ENCODE data around the gene SMIM11.
"Not testable (repeated sequence)": the region's sequence is repeated elsewhere in the genome, so short reads cannot be mapped to it uniquely, and the experiment has no call there.

The SMIM11 gene

DNA sequence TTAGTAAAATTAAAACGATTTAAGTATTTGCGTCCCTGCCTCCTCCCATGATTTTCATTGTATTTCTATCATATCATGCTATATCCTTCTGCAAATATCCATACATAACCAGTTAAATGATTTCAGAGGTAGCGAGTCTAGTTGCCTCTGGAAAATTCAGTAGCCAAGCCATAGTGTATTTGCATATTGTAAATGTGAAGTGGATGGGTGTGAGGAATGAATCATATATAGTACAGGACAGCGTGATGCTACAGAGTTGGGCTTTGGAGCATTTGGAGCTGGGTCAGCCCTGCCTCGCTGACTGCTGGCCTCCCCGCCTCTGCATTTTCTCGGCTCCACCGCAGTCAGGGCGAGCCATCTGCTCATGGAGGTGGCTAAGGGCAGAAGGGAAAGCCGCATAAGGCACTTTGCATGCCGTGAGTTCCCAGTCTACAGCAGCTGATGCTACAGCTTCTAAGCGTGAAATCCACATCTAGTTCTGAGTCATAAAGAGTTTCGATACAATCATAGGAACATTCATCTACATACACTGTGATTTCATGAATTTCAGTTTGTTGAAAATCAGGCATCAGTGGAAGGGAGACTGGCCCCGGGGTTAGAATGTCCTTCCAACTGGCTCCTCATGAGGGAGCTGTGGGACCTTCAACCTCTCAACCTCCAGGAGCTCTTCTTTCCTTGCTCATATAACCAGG is 8.6 kb downstream of the SMIM11 start:
- DNase-seq (ENCODE audit: low read depth); H3K4me3 ChIP-seq (replicated peaks; ENCODE audit: low read depth, low read length): not testable (repeated sequence)

DNA sequence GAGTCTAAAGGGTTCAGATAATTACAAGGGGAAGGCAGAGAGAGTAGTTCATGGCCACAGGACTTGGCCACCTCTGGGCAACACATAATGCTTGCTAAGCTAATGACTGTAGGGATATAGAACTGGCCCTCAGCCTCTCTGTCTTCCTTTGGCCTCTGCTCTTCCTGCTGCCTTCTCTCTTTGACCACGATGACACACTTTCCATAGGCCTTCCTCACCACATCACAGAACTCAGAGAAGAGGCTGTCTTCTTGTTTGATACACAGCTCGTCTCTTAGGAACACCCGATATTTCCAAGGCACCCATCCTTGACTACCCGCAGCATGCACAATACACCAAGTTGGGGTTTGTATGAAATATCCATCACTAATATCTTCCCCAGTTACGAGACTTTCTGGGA is 25.2 kb downstream of the SMIM11 start:
- DNase-seq (ENCODE audit: low read depth); H3K4me3 ChIP-seq (replicated peaks; ENCODE audit: low read depth, low read length): not testable (repeated sequence)

DNA sequence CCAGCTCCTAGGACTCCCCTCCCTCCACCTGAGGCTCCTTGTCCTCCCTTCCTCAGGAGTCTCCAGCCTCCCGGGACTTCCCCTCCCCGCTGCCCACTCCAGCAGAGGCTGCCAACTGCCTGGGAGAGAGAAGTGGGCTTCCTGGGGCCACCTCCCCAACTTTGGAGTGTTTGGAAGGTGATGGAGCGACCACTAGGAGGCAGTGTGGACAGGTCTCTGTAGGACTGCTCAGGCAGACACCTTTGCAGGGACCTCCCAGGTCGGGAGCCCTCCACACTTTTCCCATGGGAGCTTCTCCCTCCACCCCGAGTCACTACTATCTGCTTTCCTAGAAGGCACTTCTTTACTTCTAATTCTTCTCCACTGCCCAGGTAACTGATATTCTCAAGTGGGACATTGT is 29.4 kb downstream of the SMIM11 start:
- H3K4me3 ChIP-seq (replicated peaks; ENCODE audit: low read depth, low read length): not testable (repeated sequence)

DNA sequence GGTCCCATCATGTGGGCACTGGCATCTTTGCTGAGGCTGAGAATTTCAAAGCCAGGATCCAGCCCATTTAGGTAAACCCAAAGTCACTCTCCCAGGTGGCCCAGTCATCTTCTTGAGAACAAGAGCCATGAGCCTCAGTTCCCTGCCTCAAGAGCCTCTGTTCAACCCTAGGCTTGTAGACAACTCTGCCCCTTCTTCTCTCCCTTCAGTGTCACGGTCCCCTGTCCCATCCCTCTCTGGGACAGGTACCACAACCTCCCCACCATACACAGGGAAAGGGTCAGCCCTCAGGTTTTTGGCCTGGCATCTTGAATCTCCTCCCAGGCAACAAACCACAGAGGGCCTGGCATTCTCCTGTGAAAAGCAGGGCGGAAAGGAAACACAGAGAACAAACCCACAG is 30.4 kb downstream of the SMIM11 start:
- DNase-seq (ENCODE audit: low read depth); H3K4me3 ChIP-seq (replicated peaks; ENCODE audit: low read depth, low read length): not testable (repeated sequence)

More for the DNA sequence above, 29.4 kb downstream of the SMIM11 start:
- DNase-seq (ENCODE audit: low read depth): not testable (repeated sequence)

DNA sequence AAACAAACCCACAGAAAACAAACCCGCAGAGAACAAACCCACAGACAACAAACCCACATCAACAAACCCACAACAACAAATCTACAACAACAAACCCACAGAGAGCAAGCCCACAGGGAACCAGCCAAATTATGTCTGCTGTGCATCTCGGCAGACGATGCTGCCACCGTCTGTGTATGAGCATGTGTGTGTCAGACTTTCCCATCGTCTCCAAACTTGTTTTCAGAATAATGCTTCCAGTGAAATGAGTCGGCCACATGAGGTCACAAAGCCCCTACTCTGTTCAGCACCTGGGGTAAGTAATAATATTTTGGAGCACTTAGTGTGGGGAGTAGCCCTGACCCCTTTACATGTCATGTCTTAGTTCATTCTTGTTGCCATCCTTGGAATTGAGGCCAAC is 30.8 kb downstream of the SMIM11 start:
- not testable (repeated sequence) for H3K4me3 ChIP-seq (replicated peaks; ENCODE audit: low read depth, low read length); DNase-seq (ENCODE audit: low read depth)

DNA sequence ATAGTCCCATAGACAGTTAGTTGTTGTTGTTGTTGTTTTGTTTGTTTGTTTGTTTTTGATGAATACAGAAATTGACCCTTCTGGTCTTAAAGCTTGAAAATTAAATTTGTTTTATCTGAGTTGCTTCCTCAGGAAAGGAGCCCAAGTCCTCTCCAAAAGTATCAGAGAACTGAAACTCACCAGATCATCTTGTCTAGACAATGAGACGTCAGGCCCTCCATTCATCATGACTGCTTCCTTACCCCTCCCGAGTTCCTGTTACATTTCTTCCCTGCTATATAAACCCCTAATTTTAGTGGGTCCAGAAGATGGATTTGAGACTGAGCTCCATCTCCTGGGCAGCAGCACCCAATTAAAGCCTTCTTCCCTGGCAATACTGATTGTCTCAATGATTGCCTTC is 31.4 kb downstream of the SMIM11 start:
- H3K4me3 ChIP-seq (replicated peaks; ENCODE audit: low read depth, low read length); DNase-seq (ENCODE audit: low read depth): not testable (repeated sequence)

DNA sequence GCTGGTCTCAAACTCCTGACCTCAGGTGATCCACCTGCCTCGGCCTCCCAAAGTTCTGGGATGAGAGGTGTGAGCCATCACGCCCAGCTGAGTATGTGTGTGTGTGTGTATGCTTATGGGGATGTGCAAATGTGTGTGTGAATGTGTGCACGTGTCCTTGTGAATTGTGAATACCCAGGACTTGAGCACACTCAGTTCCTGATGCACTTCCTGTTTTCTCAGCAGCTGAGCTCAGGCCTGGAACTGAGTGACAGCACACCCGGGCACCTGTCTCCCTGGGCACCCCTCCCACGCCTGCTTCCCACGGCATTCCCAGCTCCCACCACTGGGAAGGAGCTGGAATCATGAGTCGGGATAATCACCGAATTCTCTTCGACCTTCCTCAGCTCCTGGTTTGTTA is 32.0 kb downstream of the SMIM11 start:
- DNase-seq (ENCODE audit: low read depth); H3K4me3 ChIP-seq (replicated peaks; ENCODE audit: low read depth, low read length): not testable (repeated sequence)

DNA sequence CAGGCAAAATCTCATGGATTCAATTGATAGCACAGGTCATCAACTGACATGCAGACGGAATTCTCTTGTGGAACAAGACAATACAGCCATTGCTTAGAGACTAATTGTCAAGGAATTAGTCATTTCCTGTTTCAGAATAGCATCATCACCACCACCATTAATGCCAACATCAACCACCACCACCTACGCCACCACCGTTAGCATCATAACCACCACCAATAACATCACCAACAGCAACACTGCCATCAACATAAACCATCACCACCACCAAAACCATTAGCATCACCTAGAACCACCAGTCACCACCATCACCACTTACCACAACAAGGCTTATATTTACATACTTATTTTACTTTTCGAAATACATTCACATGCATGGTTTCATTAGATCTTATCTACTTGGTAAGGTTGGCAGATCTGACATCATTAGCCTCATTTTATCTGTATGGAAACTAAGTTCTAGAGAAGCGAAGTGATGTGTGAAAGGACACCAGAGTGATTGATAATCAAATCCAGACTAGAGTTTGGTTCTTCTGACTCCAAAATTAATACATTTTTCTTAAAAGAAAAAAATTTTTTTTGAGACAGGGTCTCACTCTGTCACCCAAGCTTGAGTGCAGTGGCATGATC is 42.3 kb downstream of the SMIM11 start:
- not testable (repeated sequence) for H3K4me3 ChIP-seq (replicated peaks; ENCODE audit: low read depth, low read length); DNase-seq (ENCODE audit: low read depth)

DNA sequence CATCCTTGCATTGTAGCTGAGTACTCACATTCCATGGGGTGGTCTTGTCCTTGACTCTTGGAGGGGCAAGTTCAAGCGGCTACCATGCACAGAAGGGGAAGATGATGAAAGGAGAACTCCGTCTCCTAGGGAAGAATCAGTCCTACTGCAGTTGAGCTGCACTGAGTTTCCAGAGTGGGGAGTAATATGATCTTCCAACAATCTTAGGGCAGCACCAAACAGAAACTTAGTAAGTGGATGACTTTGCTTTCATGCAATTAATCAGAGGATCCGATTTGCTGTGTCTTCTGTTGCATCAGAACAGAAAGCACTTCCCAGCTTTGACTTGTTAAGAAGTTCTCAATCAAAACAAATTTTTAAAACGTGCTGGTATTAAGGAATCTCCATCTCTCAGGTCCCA is 48.5 kb downstream of the SMIM11 start, which contains the start of gene SMIM34:
Gene SMIM34 (minus strand): TSS at position 147 of the 400 bp plus-strand sequence. CDS start 112 bp downstream, at position 35.
- not testable (repeated sequence) for DNase-seq (ENCODE audit: low read depth); H3K4me3 ChIP-seq (replicated peaks; ENCODE audit: low read depth, low read length)

DNA sequence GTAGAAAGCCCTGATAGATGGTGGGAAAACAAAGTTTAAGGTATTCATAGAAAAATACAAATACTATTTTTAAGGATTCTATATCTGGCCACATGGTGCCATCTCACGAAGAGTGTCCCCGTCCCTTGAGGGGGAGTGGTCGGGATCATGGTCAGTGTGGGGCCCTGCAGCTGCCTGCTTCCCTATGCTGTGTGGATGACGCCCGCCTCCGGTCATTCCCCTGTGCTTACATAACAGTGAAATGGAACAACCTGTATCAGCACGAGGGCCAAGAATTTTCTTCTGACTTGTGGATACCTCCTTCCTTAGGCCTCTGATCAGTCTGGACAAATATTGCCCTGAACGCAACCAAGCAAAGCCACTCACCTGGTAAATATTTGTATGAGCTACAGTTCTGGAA is 52.0 kb downstream of the SMIM11 start:
- not testable (repeated sequence) for H3K4me3 ChIP-seq (replicated peaks; ENCODE audit: low read depth, low read length); DNase-seq (ENCODE audit: low read depth)

DNA sequence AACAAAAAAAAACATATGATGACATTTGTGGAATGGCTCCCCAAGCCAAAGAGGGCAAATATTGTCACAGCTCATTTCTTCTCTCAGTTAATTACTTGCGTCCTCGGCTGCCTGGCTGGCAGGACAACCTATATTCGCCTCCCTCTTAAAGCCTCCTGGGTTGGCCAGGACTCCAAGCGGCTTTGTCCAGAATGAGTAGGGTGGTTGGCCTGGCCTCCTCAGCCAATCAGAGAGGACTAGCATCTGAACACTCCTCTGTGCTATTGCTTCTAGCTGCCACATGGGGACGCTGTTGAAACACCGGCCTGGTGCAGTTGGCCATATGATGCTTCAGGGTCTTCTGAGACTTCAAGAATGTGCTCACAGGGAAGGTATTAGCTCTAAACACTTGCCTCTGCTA is 53.1 kb downstream of the SMIM11 start:
- not testable (repeated sequence) for DNase-seq (ENCODE audit: low read depth); H3K4me3 ChIP-seq (replicated peaks; ENCODE audit: low read depth, low read length)

DNA sequence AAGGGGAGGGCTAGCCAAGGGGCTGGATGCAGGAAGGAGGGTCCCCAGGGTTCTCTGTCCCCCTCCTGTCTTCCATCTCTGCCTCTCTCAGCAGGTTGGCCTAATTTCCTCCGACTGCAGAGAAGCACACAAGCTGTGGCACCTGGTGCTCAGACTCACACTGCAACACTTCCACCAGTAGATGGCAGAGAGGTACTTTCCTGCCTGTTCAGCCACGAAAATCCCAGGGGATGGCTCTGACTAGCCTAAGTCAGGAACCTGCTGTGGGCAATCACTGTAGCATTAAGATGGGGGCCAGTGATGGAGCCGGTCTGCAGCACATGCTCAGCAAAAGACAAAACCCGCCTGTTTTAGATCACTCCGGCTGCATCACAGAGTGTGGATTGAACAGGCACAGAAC is 54.4 kb downstream of the SMIM11 start:
- DNase-seq (ENCODE audit: low read depth); H3K4me3 ChIP-seq (replicated peaks; ENCODE audit: low read depth, low read length): not testable (repeated sequence)
